Stimulated activated naive CD8-positive, alpha-beta T cell treated with anti-CD3 and anti-CD28 coated beads, Interleukin-15, Interleukin-2, amounts not matched to agents 100 U/mL and 50 U/mL, for 24 hours (primary cell): Measurements from ENCODE around the gene PDZRN3.

Source experiments
- ATAC-seq: fragments of 150-1000 bp; cut with Tn5 transposase; one replicate; pipeline ENCODE4 v1.10.0; 2021
- DNase-seq: peaks from one replicate; pipeline ENCODE4 v3.0.0; 2021

PDZRN3 gene

DNA sequence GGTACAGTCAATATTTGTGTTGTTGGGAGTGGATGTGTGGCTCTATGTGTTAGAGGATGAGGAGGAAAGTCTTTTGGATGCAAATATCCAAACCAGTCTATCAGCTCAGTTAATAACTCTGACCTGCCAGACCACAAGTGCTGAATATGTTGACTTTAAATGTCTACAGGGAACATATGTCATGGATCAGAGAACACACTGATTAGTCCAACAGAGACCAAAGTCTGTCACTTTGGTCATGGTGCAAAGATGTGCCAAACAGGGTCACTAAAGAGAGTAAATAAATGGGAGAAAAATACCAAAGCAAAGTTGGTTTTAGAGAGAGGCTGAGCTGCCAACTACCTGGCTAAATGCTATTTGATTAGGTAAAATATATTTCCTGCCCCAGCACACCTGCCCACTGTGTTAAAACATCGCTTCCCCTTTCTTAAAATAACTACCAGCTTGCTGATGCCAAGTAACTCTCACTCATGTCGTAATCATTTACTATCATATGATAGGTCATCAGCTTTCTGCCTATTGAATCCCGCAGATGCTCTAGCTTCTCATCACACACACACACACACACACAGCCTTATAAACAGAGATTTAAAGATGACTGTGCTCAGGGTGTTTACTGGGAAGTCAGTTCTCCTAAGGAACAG lies 173.3 kb downstream of the PDZRN3 start:
- no peak for DNase-seq
- ATAC-seq: no peak

DNA sequence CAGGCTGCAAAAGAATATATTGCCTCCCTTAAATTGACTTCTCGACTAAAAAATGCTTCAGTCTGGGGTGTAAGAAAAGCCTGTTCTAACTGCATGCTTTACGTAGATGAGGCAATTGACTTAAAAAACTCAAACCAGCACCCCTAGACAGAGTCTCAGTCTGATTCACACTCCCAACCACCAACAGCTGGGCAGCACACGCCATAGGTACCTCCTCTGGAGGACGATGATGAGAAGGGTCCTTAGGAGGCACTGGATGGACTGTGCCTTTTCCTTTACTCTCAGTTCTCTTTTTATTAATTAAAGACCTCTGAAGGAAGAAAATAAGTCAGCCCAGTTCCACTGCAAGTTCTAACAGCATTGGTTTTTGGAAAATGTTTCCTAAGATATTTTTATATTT lies 175.0 kb downstream of the PDZRN3 start:
- ATAC-seq (no peak), DNase-seq (no peak)

DNA sequence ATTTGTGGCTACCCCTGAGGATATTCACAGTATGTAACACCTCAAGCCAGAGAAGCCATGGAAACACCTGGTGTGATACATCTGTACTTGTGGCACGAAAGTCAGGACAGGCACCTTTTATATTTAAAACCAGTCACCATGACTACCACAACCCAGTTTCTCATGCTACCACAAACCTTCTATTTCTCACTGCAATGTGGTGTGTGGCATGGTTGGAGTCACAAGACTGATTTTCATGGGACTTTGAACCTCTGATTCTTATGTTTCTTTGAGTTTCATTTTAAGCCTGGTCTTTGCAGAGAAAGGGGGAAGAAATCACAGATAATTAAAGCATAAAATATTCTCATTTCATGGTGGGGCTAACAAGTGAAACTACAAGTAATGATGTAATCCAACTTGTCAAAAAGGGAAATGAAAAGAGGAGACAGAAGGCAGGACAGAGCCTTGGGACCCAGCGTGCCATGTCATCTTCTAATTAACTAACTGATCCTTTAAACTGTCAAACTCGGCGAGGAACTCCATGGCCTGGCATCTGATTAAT lies 175.9 kb downstream of the PDZRN3 start:
- DNase-seq (no peak), ATAC-seq (peak; percentile 43)

DNA sequence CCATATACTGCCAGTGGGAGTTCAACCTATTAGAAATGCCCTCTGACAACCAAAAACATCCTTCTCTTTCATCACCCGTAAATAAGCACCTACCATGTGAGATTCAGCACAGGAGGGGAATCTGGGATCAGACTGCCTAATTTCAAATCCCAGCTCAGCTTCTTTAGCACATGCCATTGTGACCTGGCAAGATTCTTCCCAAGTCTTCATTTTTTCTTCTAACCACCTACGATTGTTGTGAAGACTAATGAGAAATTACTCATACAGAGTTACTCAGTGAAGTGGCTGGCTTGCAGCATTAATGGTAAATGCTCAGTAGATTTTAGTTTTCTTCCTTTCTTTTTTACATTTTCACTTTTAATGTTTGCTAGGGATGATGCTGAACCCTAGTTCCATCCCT lies 176.7 kb downstream of the PDZRN3 start:
- ATAC-seq (no peak), DNase-seq (no peak)

DNA sequence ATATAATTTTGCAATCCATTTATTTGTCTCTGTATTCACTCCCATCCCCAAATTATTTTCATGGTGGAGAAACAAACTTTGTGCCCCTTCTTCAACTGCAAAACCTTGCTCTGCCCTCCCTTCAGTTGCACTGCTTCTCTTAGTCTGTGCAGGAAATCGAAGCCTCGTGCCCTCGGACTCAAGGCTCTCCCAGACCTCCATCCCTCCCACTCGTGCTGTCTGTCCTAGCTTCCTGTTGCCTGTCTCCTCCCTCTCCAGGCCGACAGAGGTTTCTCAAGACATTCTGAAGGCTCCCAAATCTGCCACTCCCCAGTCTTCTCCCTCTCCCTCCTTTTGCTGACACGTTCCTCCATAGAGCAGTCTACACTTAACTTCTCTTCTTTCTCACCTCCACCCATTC lies 177.6 kb downstream of the PDZRN3 start:
- ATAC-seq: no peak
- DNase-seq: no peak

DNA sequence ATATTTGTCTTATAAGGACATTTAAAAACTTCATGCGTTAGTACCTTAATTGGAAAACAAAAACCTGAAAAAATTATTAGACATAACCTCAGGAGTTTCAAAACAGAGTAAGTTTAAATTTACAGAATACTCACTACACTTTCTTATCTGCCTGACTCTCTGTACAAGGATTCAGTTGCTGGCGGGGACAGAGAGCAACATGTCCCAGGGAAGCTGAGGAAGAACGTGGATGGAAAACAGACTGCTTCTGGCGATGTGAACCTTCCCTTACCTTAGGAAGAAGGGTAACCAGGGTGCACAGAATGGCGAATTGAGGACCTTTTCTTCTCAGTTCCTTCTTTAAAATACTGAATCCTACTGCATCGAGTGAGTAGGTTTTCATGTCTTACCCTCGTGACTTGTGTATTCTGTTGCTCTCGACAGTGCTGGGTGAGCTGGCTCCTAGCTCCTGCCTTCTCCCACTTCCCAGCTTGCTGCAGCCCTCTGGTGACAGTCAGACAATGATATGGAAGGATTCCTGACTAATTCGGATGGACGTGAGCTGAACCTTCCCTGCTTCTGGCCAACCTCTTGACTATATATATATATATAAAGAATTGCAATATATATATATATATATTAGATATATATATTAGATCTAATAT lies 178.2 kb downstream of the PDZRN3 start:
- ATAC-seq: no peak
- no peak for DNase-seq

DNA sequence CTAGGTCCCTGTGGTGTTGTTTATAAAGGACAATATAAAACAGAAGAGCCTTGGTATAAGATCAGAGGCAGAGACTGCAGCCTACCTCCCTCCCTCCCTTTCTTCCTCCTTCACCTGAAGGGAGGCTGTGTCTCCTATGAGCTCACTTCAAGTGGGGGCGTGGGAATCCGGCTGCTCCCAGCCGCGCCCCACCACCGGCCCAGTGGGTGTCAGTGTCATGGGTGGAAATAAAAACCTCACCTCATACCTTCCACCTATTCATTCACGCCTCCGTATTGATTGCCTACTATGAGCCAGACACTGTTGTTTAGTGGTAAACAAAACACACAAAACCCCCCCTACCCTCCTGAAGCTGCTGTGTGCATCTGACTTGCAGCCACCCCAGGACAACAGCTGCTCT lies 181.9 kb downstream of the PDZRN3 start:
- DNase-seq (no peak), ATAC-seq (no peak)

DNA sequence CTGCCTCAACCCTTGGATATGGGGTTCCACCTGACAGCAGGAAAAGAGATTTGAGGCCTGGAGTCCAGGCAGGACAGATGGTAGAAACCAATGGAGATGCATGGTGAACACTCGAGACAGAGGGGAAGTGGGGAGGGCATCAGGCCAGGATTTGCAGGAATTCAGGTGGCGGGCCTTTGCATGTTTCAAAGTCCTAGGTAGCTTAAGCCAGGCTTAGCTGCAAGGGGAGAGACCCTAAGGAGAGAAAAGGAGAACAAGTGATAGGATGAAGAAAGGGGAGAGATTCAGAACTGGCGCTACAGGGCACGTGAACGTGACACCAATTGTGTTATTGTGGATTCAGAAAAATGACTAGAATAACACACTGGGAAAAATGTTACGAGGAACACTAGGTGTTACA lies 182.6 kb downstream of the PDZRN3 start:
- DNase-seq (no peak), ATAC-seq (no peak)

DNA sequence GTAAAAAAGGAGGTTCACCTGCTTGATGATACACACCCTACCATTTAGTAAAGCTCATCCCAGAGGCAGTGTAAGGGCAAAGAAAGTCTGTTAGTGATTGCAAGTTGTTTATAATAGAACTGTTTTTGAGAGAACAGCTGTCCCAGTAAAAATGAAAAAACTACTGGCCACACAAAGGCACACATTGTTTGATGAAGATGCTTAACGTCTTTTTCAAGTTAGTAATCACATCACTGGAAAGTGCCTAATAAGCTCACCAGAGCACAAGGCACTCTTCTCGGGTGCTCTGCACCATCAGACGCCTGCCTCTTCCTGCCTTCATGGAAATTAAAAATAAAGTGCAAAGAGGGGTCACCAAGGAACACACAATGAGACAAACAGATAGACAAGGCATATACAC lies 186.9 kb downstream of the PDZRN3 start:
- DNase-seq: no peak
- no peak for ATAC-seq

DNA sequence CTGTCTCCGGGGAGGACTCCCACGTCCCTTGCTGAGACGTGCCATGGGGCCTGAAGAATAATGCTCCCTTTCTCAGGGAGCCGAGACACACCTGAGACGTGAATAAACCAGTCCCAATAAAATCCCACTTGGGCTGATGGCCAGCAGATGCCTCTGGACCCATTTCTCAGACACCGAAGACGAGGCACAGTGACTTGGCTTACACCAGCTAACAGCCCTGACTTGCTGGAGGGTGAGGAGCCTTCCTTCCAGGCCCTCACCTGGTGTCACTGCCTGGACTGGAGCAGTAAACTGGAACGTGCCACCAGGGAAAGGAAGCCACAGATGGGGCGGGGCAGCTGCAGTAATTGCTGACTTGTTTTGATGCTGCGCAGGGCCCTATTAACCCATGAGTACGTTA lies 189.7 kb downstream of the PDZRN3 start:
- DNase-seq (no peak), ATAC-seq (no peak)

DNA sequence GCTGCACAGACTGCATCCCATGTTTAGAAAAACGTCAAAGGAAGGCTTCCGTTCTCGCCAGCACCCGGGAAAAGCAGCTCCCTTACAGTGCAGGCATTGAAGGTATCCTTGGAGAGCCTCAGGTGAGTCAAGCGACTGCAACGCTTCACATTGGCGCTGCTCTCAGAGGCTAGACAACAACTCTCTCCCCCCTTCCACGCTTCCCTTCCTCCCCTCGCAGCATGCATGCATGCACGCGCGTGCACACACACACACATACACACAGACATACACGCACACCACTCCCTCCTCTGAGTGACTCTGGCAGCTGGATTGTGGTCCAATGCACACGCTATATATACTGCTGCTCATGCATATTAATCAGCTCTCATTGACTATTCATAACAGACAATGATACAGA lies 191.1 kb downstream of the PDZRN3 start:
- ATAC-seq (no peak), DNase-seq (no peak)

DNA sequence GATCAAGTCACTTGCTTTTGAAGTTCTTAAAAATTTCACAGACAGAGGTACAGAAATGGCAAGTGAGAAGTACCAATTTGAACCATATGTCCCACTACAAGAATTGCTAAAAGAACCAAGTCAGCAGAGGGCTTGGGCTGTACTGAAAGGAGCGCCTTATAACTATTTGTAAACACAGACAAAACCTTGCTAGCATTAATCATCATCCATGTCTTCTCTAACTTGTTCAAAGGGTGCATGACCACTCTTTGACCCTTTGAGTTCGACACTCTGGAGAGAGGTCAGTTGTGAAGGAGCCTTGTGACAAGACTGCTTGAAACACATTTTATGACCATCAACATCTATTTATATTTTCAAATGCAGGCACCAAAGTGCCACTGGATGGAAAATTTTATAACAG lies 191.7 kb downstream of the PDZRN3 start:
- ATAC-seq: no peak
- no peak for DNase-seq

DNA sequence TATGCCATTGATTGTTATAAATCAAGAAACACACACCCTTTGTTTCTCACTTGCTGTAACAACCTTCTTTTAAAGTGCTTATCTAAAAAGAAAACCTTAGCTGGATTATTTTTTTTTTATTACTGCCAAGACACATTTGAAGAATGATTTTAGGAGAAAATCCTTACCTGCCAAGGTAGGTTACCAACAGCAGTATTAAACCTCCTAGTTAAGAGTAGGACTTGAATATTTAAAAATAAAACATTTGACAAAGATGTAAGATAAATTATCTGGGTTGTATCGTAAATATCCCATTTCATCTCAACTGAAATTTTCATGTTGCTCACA lies 192.1 kb downstream of the PDZRN3 start:
- ATAC-seq (no peak), DNase-seq (no peak)

DNA sequence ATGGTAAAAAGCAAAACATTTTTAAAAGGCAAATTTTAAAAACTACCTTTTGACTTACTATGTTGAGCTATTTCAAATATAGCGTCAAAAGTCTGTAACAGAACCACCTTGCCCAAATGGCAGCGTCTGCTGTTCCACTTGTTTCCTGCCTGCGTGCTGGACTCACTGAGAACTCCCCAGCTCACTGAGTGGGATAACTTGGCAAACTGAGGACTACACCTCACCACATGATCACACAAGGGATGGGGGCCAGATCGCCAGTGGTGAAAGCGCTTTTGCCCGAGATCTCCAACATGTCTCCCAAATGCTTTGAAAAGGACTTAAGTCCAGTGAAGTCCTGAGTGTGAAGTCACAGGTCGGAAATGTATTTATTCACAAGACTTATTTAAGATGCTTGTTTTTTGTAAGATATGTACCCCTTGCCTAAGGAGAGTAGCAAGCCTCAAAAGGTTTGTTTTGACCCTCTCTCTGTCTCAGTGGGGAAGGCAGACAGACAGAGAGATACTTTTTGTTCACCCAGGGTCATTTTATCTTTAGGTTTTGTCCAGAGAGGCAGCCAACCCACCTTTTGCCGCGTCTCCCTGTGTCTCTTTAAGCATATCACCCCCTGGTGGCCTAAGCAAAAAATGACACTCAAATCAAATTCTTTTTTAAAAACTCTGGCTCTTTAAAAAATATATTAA lies 192.6 kb downstream of the PDZRN3 start:
- DNase-seq (no peak), ATAC-seq (no peak)

DNA sequence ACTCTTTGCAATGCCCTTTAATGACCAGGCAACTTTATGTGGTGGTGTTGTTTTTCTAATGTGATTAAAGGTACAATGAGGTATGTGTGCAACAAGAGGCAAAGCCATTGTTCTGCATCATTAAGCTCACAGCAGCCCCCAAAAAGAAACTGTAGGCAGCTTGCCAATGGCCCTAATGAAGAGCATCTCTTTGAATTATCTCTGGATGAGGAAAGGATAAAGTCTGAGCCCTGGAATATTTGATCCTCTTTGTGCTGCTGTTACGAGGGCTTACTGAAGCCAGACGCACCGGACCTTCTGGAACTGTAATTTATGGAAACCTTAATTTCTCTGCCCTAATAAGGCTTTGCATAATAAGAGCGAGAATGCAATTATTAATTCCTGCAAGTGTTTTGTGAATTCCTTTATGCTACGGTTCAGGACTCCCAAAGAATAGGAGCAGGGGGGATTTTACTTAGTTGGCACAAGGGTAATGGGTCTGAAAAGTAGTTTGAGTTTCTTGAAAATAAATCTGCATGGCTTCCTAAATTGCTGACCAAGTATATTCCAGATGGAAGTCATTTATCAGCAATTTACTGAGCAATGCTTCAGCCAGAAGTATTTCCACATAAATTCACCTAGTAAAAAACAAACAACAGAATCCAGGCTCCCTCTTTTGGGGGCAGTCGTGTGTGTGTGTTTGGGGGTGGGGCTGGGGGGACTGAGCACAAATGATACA lies 193.4 kb downstream of the PDZRN3 start:
- DNase-seq (no peak), ATAC-seq (no peak)

DNA sequence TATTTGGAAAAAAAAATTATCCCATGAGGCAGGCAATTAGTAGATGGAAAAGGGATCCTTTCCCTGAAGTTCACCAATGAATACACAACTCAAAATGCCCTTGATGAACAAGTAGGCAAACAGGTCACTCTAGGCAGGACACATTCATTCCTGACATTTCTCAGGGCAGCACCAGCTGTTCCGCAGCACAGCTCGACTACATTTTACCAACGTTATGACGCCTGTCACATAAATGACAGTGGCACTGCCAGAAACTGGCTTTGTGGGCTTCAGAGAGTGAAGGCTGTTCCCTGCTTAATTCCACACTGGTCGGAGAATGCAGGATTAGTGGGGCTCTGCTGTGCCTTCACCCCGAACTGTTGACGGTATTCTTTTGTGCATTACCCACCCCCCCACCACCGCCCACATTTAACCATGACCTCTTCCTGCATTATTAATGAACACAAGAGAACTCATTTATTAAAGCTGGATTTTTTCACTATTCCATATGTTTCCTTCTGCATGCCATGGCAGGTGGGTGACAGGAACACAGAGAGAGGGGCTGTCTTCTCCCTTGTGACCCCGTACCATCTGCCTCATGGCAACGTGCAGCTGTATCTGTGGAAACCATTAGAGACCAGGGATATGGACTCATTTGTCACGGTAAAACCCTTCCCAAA lies 197.6 kb downstream of the PDZRN3 start:
- ATAC-seq (no peak), DNase-seq (no peak)

DNA sequence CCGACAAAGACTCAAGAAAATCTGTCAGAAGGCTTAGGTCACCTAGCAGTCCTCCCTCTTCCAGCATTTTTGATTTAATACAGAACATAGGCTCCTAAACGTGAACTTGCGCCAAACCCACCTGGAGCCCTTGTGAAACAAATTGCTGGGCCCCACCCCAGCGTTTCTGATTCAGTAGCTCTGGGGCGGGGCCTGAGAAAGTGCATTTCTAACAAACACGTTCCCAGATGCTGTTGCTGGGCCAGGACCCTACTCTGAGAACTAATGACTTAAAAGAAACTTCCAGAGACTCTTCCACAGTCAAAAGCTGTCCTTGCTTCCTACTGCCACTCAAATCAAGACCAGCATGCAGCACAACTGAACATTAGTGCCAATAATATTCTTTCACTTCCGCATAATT lies 198.1 kb downstream of the PDZRN3 start:
- no peak for DNase-seq
- ATAC-seq: no peak

DNA sequence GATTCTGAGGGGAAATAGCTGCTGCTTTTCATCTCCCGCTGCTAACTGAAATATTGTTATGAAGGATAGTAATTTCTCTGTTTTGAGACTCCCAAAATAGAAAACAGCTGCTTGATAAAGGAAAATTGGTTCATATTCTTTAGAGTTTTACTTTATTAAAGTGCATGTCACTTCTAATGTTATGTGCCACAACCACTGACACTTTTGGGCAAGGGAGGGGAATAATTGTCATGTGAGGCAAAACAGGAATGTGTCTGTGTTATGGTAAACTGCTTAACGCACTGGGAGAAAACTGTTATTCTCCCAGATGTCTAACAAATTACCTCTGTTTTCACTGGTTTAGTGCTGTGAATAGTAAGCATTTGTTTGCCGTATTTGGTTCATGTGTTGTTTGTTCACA lies 201.6 kb downstream of the PDZRN3 start:
- DNase-seq (no peak), ATAC-seq (no peak)

DNA sequence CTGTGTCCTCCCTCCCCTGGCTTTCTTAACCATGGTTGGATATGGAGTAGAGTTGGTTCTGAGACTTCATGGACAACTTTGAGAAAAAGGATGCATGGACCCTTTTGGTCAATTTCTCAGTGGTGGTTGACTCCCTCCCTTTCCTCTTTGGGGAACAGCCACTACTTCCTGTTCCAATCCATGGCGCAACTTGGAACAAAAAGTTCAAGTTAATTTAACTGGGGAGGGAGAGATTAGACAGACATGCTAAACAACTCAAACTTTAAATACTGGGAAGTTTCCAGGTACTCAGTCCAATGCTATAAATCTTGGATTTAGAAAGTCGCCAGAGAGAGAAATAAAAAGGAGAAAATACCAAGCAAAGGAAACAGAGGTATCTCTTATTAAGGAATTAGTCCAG lies 202.2 kb downstream of the PDZRN3 start:
- DNase-seq: no peak
- no peak for ATAC-seq

DNA sequence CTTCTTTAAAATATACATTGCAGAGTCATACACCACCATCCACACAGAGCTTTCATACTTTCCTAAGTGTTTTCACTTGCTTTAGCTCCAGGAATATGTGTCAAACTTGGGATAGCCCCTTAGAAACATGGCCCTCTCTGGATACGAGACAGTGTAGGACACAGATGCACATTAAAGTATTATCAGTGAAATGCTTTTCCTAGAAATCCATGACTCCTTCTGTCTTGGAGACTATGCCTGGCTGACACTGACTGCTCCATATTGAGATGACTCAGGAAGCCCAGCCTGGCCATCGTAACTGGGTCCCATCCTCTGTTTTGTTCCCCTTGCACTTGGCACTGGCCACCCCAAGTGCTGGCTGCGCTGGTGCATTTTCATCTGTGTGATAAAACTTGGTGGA lies 204.8 kb downstream of the PDZRN3 start:
- no peak for DNase-seq
- ATAC-seq: no peak

DNA sequence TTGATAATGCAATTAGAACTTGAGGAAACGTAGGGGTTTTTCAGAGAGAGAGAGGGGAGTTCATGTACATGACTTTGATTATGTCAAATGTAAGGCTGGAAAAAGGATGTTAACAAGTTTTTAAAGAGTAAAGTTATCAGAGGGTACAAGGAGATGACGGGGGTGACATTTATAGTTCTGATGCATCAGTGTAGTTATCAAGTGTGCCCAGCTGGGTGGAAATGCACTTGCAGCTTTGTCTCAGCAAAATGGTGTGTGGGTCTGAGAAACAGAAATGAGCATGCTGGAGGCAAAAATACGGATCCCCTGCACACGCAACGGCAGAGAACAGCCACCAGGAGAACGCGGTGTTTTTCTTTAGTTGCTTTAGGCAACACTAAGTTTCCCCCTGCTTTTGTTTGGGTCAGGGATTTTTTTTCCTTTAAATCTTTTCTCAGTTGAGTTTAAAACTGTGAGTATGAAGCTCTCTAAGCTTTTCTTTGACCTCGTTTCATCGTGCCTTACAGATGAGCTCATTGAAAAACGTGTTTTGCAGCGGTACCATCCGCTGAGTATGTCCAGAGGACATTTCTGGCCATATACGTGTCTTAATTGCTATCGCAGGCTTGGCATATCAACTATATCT lies 205.4 kb downstream of the PDZRN3 start:
- DNase-seq: no peak
- ATAC-seq: no peak

DNA sequence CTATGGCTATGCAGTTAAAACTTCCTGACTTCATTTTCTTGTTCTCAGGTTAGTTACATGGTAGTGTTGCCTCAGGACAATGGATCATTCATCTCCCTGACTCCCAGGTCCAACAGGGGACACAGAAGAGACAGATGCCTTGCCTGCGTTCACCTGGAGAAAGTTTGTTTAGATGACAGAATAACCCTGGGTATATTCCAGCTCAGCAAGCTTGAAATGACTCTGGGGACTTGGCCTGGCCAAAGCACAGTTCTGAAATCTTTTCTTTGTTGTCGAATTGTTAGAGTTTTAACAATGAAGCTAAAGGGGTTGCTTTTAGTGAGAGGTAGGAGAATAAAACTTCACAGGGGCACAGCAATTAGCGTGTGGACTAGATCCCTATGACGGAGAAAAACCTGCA lies 206.1 kb downstream of the PDZRN3 start:
- DNase-seq (no peak), ATAC-seq (no peak)
